ENCODE data around the gene FSTL3. TPM values are rescaled to one million over a fixed set of nuclear protein-coding genes. Genes with fewer than 3 reads are reported as not detected.
A peak's percentile ranks its signal among the peaks of the same experiment; 100 is the strongest.

Gene FSTL3
- total RNA-seq, 4 donors from 2014 or later, result 115 to 226 (median 217) TPM

GRCh38 chr19:718251-718951 lies 42.2 kb downstream of the FSTL3 start:
- peaks cover 0 to 9% (median 2%) of the 10 kb centered on the region in 4 donors for H3K9me3 ChIP-seq
- 59% methylated on average over 12 of the region's 23 CpGs for WGBS
- intact Hi-C loops (cut with DNase I), result no loop called here
- peak overlapping the region in 3 of 4 donors; percentile 30 to 51 (median 35) for H3K4me3 ChIP-seq
- TF ChIP-seq EP300 (IDR thresholded peaks at IDR 0.05), result no peak
- TF ChIP-seq CTCF (IDR thresholded peaks at IDR 0.05), result no peak
- no peak for TF ChIP-seq POLR2A (IDR thresholded peaks at IDR 0.05; ENCODE audit: low read depth)
- TF ChIP-seq POLR2AphosphoS5 (IDR thresholded peaks at IDR 0.05), result no peak
- peaks cover 0 to 4% (median 4%) of the 10 kb centered on the region in 4 donors for H3K36me3 ChIP-seq
- peaks cover 19 to 43% (median 42%) of the 10 kb centered on the region in 4 donors for H3K4me1 ChIP-seq
- H3K27me3 ChIP-seq, result peaks cover 0 to 38% (median 11%) of the 10 kb centered on the region in 4 donors
- DNase-seq (ENCODE audit: extremely low spot score), result no peak
- peak overlapping the region; percentile 70 to 83 (median 76) for H3K27ac ChIP-seq (replicated peaks in 1 of 4)

DNA sequence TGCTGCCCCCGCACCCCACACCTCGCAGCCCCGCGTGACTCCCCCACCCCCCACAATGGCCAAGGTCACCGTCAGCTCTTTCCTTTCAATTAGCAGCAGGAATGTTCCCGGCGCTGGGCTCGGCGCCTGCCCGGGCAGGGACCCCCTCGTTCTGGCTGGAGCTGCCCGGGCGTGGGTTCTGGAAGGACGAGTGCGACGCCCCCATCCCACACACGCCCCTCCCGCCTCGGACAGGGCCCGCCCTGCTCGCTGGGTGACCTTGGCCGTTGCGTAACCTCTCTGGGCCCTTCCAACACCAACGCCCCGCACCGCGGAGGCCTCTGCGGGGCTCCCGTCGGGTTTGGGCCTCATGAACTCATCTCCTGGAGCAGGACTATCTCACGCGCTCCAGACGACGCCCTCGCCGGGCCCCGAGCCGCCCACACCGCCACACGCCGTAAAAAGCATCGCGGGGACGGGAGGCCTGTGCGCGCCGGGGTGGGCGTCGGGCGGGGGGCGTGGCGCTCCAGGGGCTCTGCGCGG lies 42.9 kb downstream of the FSTL3 start:
- peak overlapping the region; percentile 70 to 83 (median 76) for H3K27ac ChIP-seq (replicated peaks in 1 of 4)
- DNase-seq (ENCODE audit: extremely low spot score), result no peak
- peak overlapping the region; percentile 4 to 51 (median 32) for H3K4me3 ChIP-seq
- intact Hi-C loops (cut with DNase I), result no loop called here
- WGBS, result 35% methylated on average over 13 of the region's 54 CpGs
- peaks cover 19 to 43% (median 42%) of the 10 kb centered on the region in 4 donors for H3K4me1 ChIP-seq
- H3K36me3 ChIP-seq, result peaks cover 0 to 4% (median 4%) of the 10 kb centered on the region in 4 donors
- peak; percentile 49 to 54 for TF ChIP-seq POLR2AphosphoS5 (IDR thresholded peaks at IDR 0.05)
- TF ChIP-seq CTCF (IDR thresholded peaks at IDR 0.05), result no peak
- TF ChIP-seq EP300 (IDR thresholded peaks at IDR 0.05), result no peak
- peaks cover 0 to 9% (median 2%) of the 10 kb centered on the region in 4 donors for H3K9me3 ChIP-seq
- peaks cover 0 to 38% (median 11%) of the 10 kb centered on the region in 4 donors for H3K27me3 ChIP-seq

DNA sequence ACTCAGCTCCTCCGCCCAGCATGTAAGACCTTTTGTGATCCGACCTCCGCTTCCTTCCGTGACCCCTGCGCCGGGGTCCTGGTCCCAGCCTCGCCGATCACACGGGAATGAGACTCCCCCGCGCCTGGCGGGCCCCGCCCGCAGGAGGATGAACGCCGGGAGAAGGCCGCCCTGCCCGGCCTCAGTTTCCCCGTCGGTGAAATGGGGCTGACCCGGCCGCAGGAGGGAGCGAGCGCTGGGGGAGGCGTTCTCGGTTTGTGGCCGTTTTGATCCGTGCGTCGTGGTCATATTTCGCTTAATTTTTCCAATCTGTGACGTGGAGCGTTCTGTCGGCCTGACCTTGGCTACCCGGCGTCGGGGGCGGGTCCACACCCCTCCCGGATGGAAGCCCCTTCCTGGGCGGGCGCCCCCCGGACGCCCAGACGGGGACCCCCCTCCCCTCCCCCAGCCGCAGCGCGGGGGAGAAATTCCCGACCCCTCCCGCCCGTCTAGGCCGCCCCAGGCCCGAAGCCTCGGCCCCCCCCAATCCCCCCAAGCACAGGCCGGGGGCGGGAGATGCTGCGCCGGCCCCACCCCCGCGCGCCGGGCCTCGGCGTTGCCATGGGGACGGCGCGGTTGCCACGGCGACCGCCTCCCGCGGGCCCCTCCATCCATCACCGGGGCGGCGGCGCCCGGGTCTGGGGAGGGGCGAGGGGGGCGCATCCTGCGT lies 43.6 kb downstream of the FSTL3 start:
- TF ChIP-seq POLR2A (IDR thresholded peaks at IDR 0.05; ENCODE audit: low read depth) (no peak), EP300 (IDR thresholded peaks at IDR 0.05) (no peak), CTCF (IDR thresholded peaks at IDR 0.05) (no peak)
- peaks cover 19 to 43% (median 42%) of the 10 kb centered on the region in 4 donors for H3K4me1 ChIP-seq
- WGBS, result 22% methylated on average over 27 of the region's 79 CpGs
- peaks cover 0 to 11% (median 3%) of the 10 kb centered on the region in 4 donors for H3K36me3 ChIP-seq
- H3K27me3 ChIP-seq, result peaks cover 0 to 38% (median 11%) of the 10 kb centered on the region in 4 donors
- intact Hi-C loops (cut with DNase I), result no loop called here
- H3K4me3 ChIP-seq, result peak overlapping the region; percentile 4 to 51 (median 32)
- H3K27ac ChIP-seq (replicated peaks in 1 of 4), result peak overlapping the region; percentile 70 to 83 (median 76)
- peaks cover 0 to 9% (median 2%) of the 10 kb centered on the region in 4 donors for H3K9me3 ChIP-seq
- DNase-seq (ENCODE audit: extremely low spot score), result no peak

GRCh38 chr19:720345-721160 lies 44.4 kb downstream of the FSTL3 start:
- H3K27ac ChIP-seq (replicated peaks in 1 of 4), result peak overlapping the region; percentile 70 to 83 (median 76)
- peaks cover 0 to 7% (median 2%) of the 10 kb centered on the region in 4 donors for H3K36me3 ChIP-seq
- peaks cover 19 to 43% (median 42%) of the 10 kb centered on the region in 4 donors for H3K4me1 ChIP-seq
- no CpG with 5 or more reads among the region's 58 CpGs for WGBS
- H3K4me3 ChIP-seq, result peak overlapping the region; percentile 4 to 51 (median 32)
- H3K27me3 ChIP-seq, result peaks cover 0 to 38% (median 11%) of the 10 kb centered on the region in 4 donors
- intact Hi-C loops (cut with DNase I), result no loop called here
- H3K9me3 ChIP-seq, result peaks cover 0 to 3% (median under 1%) of the 10 kb centered on the region in 4 donors
- TF ChIP-seq EP300 (IDR thresholded peaks at IDR 0.05) (no peak), CTCF (IDR thresholded peaks at IDR 0.05) (no peak), POLR2AphosphoS5 (IDR thresholded peaks at IDR 0.05) (no peak), POLR2A (IDR thresholded peaks at IDR 0.05; ENCODE audit: low read depth) (no peak)
- no peak for DNase-seq (ENCODE audit: extremely low spot score)

Data from esophagus muscularis mucosa (tissue), 4 donors.